ENCODE measurements around the gene ATXN1. TPM values are rescaled to one million over a fixed set of nuclear protein-coding genes. Genes with fewer than 3 reads are reported as not detected.

The ATXN1 gene
- polyA plus RNA-seq, 6 donors from 2014 or later = 0.14 to 1.2 (median 0.60) TPM; not detected in 1

DNA sequence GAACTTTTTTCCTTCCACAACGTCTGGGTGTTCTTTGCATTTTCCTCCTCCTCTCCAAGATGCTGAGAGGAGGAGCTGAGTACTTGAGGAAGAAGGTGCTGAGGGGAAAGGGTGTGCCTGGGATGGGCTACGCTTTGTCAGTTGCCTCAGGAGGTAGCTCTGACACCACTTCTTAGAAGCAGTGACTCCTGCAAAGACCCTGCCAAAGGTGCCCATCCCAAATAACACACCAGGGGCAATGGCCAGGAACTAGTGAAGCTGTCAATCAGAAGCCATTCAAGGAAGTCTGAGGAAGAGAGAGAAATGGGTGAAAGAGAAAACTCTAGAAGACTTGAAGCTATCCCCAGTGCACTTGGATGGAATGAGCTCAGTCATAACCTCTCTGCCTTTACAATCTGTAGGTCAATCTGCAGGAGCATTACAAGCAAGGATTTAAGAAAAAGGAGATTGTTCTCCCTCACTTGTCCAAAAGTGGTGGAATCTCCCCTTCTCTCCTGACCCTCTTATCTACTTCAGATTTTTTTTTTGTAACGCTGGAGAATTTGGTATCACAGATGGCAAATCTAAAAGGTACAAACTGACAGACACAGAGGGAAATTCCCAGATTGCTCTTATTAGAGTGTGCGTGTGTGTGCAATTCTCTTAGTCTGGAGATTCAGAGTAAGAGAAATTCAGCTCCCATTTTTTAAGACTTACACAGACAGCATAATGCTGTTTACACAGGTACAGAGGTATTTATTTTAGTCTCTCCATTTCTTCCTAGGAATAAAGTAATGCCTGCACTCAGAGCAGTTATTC is 280.3 kb downstream of the ATXN1 start:
- peaks cover 6 to 7% (median 7%) of the 10 kb centered on the region in 3 donors for H3K4me1 Mint-ChIP-seq
- no peaks in the 10 kb centered on the region for H3K36me3 Mint-ChIP-seq
- no peak for ATAC-seq (ENCODE audit: low read depth in 2 of 2)

DNA sequence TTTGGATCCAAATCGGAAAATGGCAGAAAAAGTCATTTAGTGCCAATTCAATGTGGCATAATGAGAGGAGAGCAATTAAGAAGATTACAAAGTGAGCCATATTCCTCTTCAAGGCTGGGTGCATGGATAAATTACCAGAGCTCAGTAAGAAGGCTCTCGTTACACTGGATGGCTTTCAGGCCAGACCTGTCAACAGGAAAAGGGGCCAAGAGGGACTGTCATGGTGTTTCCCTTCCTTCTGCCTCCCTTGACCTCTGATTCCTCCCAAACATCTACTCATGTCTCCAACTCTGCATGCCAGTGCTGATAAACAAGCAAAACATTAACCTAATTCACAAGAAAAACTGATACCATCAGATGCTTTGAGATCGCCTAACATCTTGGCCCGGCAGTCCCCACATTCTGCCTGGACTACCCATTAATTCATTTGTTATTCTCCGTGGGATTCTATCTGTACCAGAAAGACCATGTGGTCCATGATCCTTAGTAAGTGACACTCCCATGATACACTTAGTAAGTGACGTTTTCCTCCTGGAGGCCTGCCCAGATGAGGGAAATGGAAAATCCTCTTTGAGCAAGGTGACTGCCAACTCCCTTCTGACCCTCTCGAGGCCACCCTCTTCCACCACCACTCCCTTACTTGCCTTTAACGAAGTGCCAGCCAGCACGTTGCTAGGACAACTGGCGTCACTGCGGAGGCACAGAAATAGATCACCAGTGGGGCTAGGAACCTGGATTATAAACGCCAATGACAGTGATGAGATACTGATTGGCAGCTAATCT is 283.7 kb downstream of the ATXN1 start:
- DNase-seq (no peak), ATAC-seq (ENCODE audit: low read depth in 2 of 2) (no peak)
- Mint-ChIP-seq H3K27ac (peak overlapping the region in 3 of 6 donors; percentile 25 to 67 (median 39)), H3K36me3 (no peaks in the 10 kb centered on the region), H3K4me1 (peaks cover 6 to 13% (median 7%) of the 10 kb centered on the region in 3 donors), H3K9me3 (peaks cover 0 to 6% (median 0%) of the 10 kb centered on the region in 7 donors), H3K4me3 (no peak overlapping the region), H3K27me3 (peaks cover 0 to 12% (median 6%) of the 10 kb centered on the region in 3 donors)

More for the DNA sequence above, 280.3 kb downstream of the ATXN1 start:
- H3K27ac Mint-ChIP-seq = peak overlapping the region in 2 of 6 donors; percentile 0 to 3
- peaks cover 0 to 12% (median 6%) of the 10 kb centered on the region in 3 donors for H3K27me3 Mint-ChIP-seq
- DNase-seq = no peak
- peaks cover 0 to 8% (median 0%) of the 10 kb centered on the region in 7 donors for H3K9me3 Mint-ChIP-seq
- H3K4me3 Mint-ChIP-seq = peak overlapping the region in 1 of 8 donors; percentile 25

DNA sequence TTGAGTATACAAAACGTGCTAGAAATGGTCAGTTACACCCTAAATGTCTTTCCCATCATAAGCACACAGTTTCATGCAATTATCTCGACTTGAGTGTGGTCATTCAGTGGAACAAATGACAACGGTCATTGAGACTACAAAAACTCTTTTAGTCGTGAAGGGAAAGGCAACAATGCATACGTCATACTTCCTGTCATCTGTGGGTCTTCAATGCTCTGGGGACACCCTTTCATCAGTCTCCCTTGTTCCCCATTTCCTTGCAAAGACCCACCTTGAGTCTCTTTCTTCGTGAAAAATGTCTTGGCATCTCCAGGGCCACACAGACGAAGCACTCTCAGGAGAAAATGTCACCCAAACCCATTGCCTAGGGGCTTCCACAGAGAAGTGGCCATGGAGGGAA is 284.4 kb downstream of the ATXN1 start:
- peak overlapping the region in 1 of 8 donors; percentile 19 for H3K4me3 Mint-ChIP-seq
- H3K36me3 Mint-ChIP-seq = no peaks in the 10 kb centered on the region
- peaks cover 0 to 12% (median 6%) of the 10 kb centered on the region in 3 donors for H3K27me3 Mint-ChIP-seq
- DNase-seq (no peak), ATAC-seq (ENCODE audit: low read depth in 2 of 2) (peak; percentile 31 to 50)
- peaks cover 0 to under 1% (median 0%) of the 10 kb centered on the region in 7 donors for H3K9me3 Mint-ChIP-seq
- H3K27ac Mint-ChIP-seq = peak overlapping the region in 2 of 6 donors; percentile 39 to 67
- H3K4me1 Mint-ChIP-seq = peaks cover 6 to 13% (median 7%) of the 10 kb centered on the region in 3 donors

DNA sequence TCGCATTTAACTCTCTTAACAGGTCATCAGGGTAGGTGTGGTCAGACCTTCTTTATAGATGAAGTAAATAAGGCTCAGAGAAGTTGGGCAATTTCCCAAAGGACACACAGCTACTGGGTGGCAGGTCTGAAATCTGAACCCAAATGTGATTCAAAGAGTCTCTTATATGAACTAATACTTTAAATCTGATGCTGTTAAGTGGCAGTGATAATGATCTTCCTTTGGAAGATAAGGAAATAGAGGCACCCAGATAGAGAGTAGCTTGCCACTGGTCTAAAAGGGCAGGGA is 285.8 kb downstream of the ATXN1 start:
- Mint-ChIP-seq H3K4me1 (peaks cover 10 to 18% (median 13%) of the 10 kb centered on the region in 3 donors), H3K4me3 (no peak overlapping the region), H3K9me3 (no peaks in the 10 kb centered on the region), H3K36me3 (no peaks in the 10 kb centered on the region), H3K27me3 (peaks cover 0 to 6% (median 4%) of the 10 kb centered on the region in 3 donors), H3K27ac (no peak overlapping the region)
- DNase-seq (no peak), ATAC-seq (ENCODE audit: low read depth in 2 of 2) (no peak)

DNA sequence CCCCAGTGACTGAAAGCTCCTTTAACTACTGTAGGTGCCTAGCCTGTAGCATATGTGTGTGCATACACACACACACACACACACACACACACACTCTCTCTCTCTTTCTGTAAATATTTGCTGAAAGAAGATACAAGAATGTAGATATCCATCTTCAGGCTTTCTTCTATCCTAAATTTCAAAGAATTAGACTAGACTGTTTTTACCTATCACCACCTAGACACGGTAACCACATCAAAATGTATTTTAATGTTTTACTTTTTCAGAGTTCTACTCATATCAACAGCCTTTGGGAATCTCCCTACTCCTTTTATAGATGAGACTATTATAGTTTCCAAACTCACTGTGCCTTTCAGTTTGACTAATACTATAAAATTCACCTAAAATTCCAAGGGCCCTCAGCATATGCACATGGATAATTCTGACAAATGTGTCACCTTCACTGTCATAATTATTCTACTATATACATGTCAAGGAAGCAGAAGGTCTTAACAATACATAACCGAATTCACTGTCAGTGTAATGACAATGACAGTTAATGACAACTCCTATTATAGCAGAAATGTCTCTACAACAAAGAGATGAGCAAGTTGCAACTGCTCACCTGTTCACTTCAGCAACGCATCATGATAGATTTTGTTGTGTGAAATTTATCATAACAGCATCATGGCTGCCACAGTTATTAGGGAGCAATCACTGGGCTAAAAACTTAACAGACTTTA is 286.3 kb downstream of the ATXN1 start:
- H3K4me3 Mint-ChIP-seq = no peak overlapping the region
- no peaks in the 10 kb centered on the region for H3K36me3 Mint-ChIP-seq
- H3K4me1 Mint-ChIP-seq = peaks cover 10 to 18% (median 13%) of the 10 kb centered on the region in 3 donors
- no peak overlapping the region for H3K27ac Mint-ChIP-seq
- H3K27me3 Mint-ChIP-seq = peaks cover 0 to 6% (median 4%) of the 10 kb centered on the region in 3 donors
- no peaks in the 10 kb centered on the region for H3K9me3 Mint-ChIP-seq
- DNase-seq (no peak), ATAC-seq (ENCODE audit: low read depth in 2 of 2) (no peak)

DNA sequence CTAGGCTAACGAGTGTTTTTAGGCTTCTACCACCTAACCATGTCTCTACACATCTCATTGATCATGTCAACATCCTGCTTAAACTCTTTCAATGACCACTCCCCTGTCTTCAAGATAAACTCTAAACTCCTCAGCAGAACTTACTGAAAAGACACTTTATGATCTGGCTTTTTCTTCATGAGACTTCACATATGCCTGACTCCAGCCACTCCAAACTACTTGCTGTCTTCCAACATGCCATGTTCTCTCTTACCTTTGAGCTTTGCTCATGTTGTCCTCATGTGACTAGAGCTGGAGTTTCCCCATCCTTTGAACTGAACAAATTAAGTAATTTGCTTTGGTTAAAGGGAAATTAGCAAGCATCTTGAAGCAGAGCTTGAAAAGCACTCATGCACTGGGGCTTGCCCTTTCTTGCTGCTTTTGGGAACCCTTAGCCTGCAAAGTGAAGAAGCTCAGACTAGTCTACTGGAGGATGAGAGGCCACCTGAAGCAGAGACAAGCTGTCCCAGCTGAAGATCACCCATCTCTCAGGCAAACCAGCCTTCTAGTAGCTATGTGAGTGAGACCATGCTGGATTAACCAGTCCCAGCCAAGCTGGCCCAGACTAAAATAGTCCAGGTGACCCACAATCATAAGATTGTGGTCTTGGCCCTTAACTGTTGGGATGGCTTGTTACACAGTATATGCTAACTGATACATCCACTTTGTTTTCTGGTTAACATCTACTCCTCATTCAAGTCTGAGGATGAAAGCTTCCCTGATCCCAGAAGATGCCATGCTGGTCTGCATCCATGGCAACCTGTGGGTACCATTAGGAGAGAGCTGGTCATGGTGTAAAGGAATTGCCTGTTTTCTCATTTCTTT is 287.1 kb downstream of the ATXN1 start:
- Mint-ChIP-seq H3K36me3 (no peaks in the 10 kb centered on the region), H3K27me3 (peaks cover 0 to 6% (median 4%) of the 10 kb centered on the region in 3 donors), H3K4me1 (peaks cover 10 to 18% (median 13%) of the 10 kb centered on the region in 3 donors), H3K27ac (peak overlapping the region in 2 of 6 donors; percentile 3 to 36), H3K9me3 (no peaks in the 10 kb centered on the region), H3K4me3 (no peak overlapping the region)
- DNase-seq (no peak), ATAC-seq (ENCODE audit: low read depth in 2 of 2) (peak; percentile 14 to 24)

DNA sequence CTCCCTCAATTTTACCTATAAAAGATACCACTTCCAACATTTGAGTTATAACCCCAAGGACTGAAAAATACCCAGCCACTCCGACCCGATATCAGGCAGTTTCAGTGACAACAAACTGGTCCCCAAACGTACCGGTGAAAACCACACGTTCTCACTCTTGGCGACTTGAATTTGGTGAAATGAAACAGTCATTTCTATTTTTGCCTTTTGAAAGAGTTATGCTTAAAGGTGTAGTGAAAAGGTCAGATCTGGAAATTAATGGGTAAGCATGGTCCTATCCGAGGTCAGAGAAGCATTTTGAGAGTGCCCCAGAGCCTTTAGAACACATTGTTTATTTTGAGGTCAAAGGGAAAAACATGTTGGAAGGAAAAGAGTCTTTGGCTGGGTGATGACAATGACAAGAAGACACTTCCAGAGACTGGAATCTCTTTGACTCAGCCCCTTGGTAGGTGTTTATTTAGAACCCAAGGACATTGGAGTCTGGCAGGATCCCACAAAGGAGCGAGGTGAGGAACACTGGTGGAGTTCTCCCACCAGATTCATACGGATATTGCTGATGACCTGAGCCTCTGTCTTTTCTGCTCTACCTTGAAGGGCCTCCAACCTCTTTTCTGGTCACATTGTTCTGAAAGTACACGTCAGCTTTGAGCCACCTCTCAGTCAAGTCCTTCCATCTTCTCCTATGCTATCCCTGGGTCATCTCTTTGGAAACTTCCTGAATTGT is 287.9 kb downstream of the ATXN1 start:
- peak overlapping the region in 3 of 6 donors; percentile 57 to 97 (median 78) for H3K27ac Mint-ChIP-seq
- H3K4me3 Mint-ChIP-seq = peak overlapping the region in 1 of 8 donors; percentile 1
- no peaks in the 10 kb centered on the region for H3K9me3 Mint-ChIP-seq
- peaks cover 0 to 6% (median 4%) of the 10 kb centered on the region in 3 donors for H3K27me3 Mint-ChIP-seq
- DNase-seq (no peak), ATAC-seq (ENCODE audit: low read depth in 2 of 2) (no peak)
- no peaks in the 10 kb centered on the region for H3K36me3 Mint-ChIP-seq
- peaks cover 10 to 18% (median 13%) of the 10 kb centered on the region in 3 donors for H3K4me1 Mint-ChIP-seq

DNA sequence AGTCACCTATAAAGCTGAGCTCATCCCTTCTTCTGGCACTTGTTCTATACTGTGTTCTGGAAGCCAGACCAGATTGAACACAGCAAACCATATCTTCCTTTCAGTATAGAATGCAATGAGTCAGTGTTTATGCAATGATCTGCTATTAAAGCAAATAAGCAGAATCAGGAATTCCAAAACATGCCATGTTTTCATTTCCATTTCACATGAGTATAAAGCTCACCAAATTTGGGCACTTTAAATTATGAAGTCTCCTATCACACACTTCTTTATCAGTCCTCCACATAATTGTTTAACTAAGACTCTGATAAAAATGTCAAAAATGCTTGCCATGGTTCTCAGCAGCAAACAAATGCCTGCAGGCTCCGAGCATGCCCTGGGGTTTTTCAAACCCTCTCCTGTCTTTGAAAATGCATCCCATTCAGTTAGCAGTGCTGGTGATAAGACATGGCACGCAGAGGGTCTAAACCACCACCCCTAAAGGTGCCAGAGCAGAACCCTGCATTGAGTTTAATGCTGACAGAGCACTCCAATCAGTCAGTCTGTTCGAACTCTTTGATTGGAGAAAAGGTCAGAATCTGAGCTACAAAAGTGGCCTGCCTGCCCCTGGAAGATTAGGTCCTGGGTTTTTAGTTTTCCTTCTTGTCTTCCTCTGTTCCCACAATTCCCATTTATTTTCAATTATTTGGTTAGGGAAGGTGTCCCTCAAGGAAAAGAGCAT is 288.8 kb downstream of the ATXN1 start:
- ATAC-seq (ENCODE audit: low read depth in 2 of 2) = no peak
- Mint-ChIP-seq H3K27me3 (peaks cover 0 to 6% (median 2%) of the 10 kb centered on the region in 3 donors), H3K4me3 (no peak overlapping the region), H3K27ac (peak overlapping the region in 4 of 6 donors; percentile 57 to 97 (median 76)), H3K9me3 (no peaks in the 10 kb centered on the region), H3K36me3 (no peaks in the 10 kb centered on the region), H3K4me1 (peaks cover 10 to 18% (median 13%) of the 10 kb centered on the region in 3 donors)
- no peak for DNase-seq

DNA sequence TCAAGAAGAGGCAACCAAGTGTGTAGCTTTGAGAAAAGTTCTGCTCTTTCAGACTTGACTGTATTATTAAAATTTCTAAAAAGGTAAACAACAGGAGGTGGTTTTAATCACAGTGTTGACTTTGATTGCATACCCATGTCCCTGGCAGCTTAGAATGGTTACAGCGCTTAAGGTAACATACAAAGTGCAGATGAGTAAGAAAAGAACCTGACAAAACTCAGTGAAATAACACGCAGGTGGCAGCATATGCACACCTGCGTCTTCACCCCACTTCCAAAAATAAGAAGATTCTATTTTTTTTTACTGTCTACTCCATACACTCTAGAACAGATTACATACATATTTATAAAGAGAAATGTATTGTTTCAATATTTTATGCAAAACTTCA is 289.4 kb downstream of the ATXN1 start:
- Mint-ChIP-seq H3K4me3 (no peak overlapping the region), H3K27me3 (peaks cover 0 to 2% (median 0%) of the 10 kb centered on the region in 3 donors), H3K27ac (peak overlapping the region in 2 of 6 donors; percentile 72 to 78), H3K9me3 (no peaks in the 10 kb centered on the region), H3K4me1 (peaks cover 8 to 15% (median 8%) of the 10 kb centered on the region in 3 donors), H3K36me3 (no peaks in the 10 kb centered on the region)
- DNase-seq = no peak
- no peak for ATAC-seq (ENCODE audit: low read depth in 2 of 2)

DNA sequence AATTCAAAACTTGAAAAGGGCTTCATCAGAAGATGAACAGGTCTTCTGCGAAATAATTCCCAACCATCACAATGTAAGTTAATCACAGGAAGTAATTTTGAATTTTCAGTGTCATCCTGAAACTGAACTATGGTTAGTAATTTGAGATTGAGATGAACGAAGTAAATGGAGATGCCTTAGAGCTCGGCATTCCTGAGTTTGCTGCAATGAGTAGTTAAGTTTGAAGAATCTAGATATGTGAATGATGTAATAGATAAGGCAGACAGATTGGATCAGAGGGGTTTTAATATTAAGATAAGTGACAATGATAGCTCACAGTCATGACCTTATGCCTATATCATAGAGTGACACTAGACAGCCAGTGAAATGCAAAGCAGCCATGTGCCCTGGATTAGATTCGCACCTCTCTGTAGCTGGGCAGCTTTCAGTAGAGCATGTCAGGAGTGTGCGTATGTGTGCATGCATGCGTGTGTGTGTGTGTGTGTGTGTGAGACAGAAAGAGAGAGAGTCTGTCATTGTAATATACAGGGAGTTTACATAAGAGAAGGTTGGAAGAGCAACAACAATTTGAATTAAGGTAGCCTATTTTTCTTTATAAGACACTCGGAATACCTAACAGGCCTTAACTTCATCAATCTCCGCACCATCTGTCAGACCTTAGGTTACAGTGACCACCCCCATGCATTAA is 289.9 kb downstream of the ATXN1 start:
- H3K4me3 Mint-ChIP-seq = no peak overlapping the region
- DNase-seq (peak; percentile 9), ATAC-seq (ENCODE audit: low read depth in 2 of 2) (peak; percentile 70 to 88)
- peak overlapping the region in 3 of 6 donors; percentile 72 to 78 (median 75) for H3K27ac Mint-ChIP-seq
- no peaks in the 10 kb centered on the region for H3K36me3 Mint-ChIP-seq
- H3K9me3 Mint-ChIP-seq = no peaks in the 10 kb centered on the region
- H3K27me3 Mint-ChIP-seq = no peaks in the 10 kb centered on the region
- H3K4me1 Mint-ChIP-seq = peaks cover 5 to 11% (median 6%) of the 10 kb centered on the region in 3 donors

Measured in naive B cell (primary cell).